Calu3 (cell line): ENCODE results near the gene IGLL1. TPM values are rescaled to one million over a fixed set of nuclear protein-coding genes. Genes with fewer than 3 reads are reported as not detected.

ENCODE experiments used
- BruUV-seq: library from RNA; stranded (reverse); fragments of 400-500 nt; replicated peaks from 2 replicates; lab custom pipeline; 2021; lab: Mats Ljungman, UMichigan
- CTCF ChIA-PET: fragments of 300-600 bp; sonication (Branson Sonifier 250); formaldehyde crosslinking; loops from one replicate; lab custom pipeline; 2022; ENCODE audit warnings: antibody characterized with exemption; lab: Charles Lee
- DNase-seq: peaks from one replicate; pipeline ENCODE4 v3.0.0; 2022
- H3K27ac Mint-ChIP-seq: one replicate; pipeline ENCODE4 v1.8.0; 2022; ENCODE audit warnings: mixed read lengths; ENCODE audit not compliant: unreplicated experiment
- H3K27me3 Mint-ChIP-seq: one replicate; pipeline ENCODE4 v1.8.0; 2022; ENCODE audit warnings: mixed read lengths; ENCODE audit not compliant: unreplicated experiment
- H3K36me3 Mint-ChIP-seq: one replicate; pipeline ENCODE4 v1.8.0; 2022; ENCODE audit warnings: mild to moderate bottlenecking, moderate library complexity, mixed read lengths; ENCODE audit not compliant: insufficient read depth, unreplicated experiment
- H3K4me1 Mint-ChIP-seq: one replicate; pipeline ENCODE4 v1.8.0; 2022; ENCODE audit warnings: mild to moderate bottlenecking, low read depth, mixed read lengths; ENCODE audit not compliant: unreplicated experiment
- H3K4me3 Mint-ChIP-seq: one replicate; pipeline ENCODE4 v1.8.0; 2022; ENCODE audit warnings: mild to moderate bottlenecking, low read depth, moderate library complexity, mixed read lengths; ENCODE audit not compliant: unreplicated experiment
- H3K9me3 Mint-ChIP-seq: one replicate; pipeline ENCODE4 v1.8.0; 2022; ENCODE audit warnings: low read depth, mixed read lengths; ENCODE audit not compliant: unreplicated experiment
- intact Hi-C: fragments of 100-400 bp; cut with micrococcal nuclease; formaldehyde crosslinking; loops from one replicate; pipeline ENCODE4 v1.10.0; 2022; ENCODE audit not compliant: unreplicated experiment
- total RNA-seq: library from RNA; stranded (reverse); gene quantifications from 2 replicates; pipeline ENCODE4 v1.2.3, GENCODE V29; 2022
- TF ChIP-seq, protein P1 (sequence below): fragments of 200-600 bp; IDR thresholded peaks from one replicate; pipeline ENCODE4 v1.8.0; 2022; ENCODE audit warnings: antibody characterized with exemption; ENCODE audit not compliant: unreplicated experiment

IGLL1 gene
- total RNA-seq, 1 experiment from 2014 or later, result not detected

DNA sequence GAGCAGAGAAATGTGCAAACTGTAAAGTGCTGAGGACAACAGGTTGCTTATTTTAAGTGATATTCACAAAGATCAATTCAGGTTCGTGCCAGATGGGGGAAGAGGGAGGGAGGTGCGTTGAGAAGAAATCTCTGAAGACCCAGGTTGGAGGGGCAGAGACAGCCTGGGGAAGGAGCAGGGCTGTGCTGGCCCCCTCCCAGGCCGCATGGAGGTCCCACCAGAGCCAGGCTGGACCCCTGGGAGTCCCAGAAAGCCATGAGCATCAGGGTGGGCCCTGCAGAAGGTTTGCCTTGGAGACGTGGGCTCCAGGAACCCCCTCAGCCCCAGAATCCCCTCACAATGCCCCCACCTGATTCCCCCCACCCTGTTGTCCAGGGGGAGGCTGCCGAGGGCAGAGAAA, 47.4 kb downstream of the IGLL1 start:
- Mint-ChIP-seq H3K27ac (no peak overlapping the region), H3K4me1 (peaks cover 36% of the 10 kb centered on the region), H3K4me3 (no peak overlapping the region), H3K27me3 (peaks cover 15% of the 10 kb centered on the region), H3K36me3 (no peaks in the 10 kb centered on the region), H3K9me3 (no peaks in the 10 kb centered on the region)
- BruUV-seq, result no TSS peak
- CTCF ChIA-PET, result no interaction called here
- DNase-seq, result no peak
- TF ChIP-seq, protein P1, sequence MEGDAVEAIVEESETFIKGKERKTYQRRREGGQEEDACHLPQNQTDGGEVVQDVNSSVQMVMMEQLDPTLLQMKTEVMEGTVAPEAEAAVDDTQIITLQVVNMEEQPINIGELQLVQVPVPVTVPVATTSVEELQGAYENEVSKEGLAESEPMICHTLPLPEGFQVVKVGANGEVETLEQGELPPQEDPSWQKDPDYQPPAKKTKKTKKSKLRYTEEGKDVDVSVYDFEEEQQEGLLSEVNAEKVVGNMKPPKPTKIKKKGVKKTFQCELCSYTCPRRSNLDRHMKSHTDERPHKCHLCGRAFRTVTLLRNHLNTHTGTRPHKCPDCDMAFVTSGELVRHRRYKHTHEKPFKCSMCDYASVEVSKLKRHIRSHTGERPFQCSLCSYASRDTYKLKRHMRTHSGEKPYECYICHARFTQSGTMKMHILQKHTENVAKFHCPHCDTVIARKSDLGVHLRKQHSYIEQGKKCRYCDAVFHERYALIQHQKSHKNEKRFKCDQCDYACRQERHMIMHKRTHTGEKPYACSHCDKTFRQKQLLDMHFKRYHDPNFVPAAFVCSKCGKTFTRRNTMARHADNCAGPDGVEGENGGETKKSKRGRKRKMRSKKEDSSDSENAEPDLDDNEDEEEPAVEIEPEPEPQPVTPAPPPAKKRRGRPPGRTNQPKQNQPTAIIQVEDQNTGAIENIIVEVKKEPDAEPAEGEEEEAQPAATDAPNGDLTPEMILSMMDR, result no peak
- intact Hi-C loops, result no loop called here

DNA sequence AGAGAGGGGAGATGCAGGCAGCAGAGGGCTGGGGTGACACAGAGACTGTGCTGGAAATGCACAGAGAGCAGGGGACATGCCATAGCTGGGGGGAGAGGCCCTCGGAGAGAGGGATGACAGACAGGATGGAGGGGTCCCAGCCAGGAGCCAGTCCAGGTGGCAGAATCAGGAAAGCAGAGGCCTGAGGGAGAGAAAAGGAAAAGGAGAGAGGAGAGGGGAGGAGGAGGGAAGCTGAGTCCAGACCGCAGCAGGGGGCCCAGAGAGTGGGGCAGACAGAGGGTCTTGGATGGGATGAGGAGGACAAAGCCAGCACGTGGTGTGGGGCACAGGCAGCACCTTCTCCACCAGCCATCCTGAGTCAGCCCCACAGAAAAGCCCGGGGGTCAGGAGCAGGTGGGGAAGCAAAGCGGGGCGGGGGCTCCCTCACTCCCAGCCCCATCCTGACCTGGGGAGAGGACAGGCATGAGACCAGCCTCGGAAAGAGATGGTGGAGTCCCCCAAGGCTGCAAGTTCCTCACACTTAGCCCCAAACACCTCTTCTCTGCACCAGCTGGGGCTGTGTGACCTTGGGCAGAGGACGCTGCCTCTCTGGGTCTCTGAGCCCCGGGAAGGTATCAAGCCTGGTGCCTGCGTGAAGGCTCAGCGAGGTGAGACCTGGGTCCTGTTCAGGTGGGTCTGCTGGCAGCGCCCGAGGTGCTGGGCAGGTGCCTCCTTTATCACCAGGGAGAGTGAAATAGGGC, 48.0 kb downstream of the IGLL1 start:
- H3K27me3 Mint-ChIP-seq, result peaks cover 15% of the 10 kb centered on the region
- CTCF ChIA-PET, result no interaction called here
- no peak for DNase-seq
- H3K9me3 Mint-ChIP-seq, result no peaks in the 10 kb centered on the region
- TF ChIP-seq, protein P1, result no peak
- BruUV-seq, result no TSS peak
- no peaks in the 10 kb centered on the region for H3K36me3 Mint-ChIP-seq
- peaks cover 35% of the 10 kb centered on the region for H3K4me1 Mint-ChIP-seq
- H3K4me3 Mint-ChIP-seq, result no peak overlapping the region
- intact Hi-C loops, result no loop called here
- no peak overlapping the region for H3K27ac Mint-ChIP-seq

DNA sequence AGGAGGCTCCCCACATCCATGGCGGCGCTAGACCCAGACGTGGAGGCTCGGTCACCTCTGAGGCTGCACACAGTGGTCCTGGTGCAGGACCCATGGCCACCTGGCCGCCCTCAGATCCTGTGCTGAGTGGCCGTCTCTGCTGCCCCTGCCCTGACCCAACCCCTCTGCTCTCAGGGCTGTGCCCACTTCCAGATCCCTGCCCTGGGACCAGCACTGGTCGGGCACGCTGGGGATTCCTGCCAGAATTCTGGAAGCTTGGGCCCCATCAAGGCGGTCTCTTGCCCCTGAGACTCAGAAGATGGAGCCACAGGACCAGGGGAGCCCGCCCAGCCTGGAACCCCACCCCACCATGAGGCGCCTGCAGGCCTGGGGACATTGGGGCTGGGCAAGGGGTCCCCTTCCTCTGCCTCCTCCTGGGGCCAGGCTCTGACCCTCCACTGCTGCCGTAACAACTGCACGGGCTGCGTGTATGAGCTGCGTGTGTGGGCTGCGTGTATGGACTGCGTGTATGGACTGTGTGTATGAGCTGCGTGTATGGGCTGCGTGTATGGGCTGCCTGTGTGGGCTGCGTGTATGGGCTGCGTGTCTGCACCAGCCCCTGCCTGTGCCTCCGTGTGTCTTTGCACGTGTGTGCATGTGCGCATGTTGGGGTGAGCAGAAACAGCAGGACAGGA, 48.7 kb downstream of the IGLL1 start:
- Mint-ChIP-seq H3K27me3 (peaks cover 15% of the 10 kb centered on the region), H3K4me3 (no peak overlapping the region), H3K27ac (no peak overlapping the region), H3K9me3 (no peaks in the 10 kb centered on the region), H3K4me1 (peaks cover 28% of the 10 kb centered on the region), H3K36me3 (no peaks in the 10 kb centered on the region)
- DNase-seq, result no peak
- TF ChIP-seq, protein P1, result no peak
- BruUV-seq, result no TSS peak
- intact Hi-C loops, result no loop called here
- CTCF ChIA-PET, result no interaction called here

DNA sequence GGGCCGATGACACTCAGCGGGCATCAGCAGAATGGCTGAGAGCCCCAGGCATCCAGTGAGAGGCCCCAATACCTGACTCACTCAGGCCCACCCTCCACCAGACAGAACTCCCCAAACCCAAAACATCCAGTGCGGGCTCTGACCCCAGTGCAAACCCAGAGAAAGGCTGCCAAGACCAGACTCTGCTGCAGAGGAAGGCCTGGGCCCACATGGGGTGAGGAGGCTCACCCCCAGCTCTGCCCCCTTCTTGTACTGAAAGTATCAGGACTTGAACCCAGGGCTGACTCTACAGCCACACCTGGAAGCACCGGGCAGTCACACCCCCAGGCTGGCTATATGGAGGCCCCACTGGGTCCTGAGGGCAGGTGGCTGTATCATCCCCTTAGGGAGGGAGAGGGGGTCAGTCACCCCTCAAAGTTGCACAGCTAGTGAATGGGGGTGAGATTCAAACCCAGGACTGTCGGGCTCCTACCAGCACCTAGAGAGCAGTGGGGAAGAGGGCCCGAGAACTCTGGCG, 49.3 kb downstream of the IGLL1 start:
- intact Hi-C loops, result no loop called here
- TF ChIP-seq, protein P1, result no peak
- H3K4me1 Mint-ChIP-seq, result peaks cover 22% of the 10 kb centered on the region
- H3K27ac Mint-ChIP-seq, result no peak overlapping the region
- no peaks in the 10 kb centered on the region for H3K9me3 Mint-ChIP-seq
- CTCF ChIA-PET, result interaction anchor here (0.6 kb wide), 2 partner anchors 248 to 368 kb away, joined by 4 to 9 read pairs; no protein-coding TSS in a partner anchor
- DNase-seq, result no peak
- no TSS peak for BruUV-seq
- peaks cover 15% of the 10 kb centered on the region for H3K27me3 Mint-ChIP-seq
- H3K4me3 Mint-ChIP-seq, result no peak overlapping the region
- H3K36me3 Mint-ChIP-seq, result no peaks in the 10 kb centered on the region
